RWPE2 (cell line): ENCODE data around the gene RXRA.

Source experiments
- ATAC-seq: fragments of 200-7000 bp; cut with Tn5 transposase; 3 replicates; pipeline ENCODE4 v1.9.1; 2021; ENCODE audit warnings: low read depth
- DNase-seq: peaks from one replicate; pipeline ENCODE4 v3.0.0-alpha.2; 2020; ENCODE audit warnings: low spot score
- H3K27ac ChIP-seq: fragments of 450-650 bp; 2 replicates; pipeline ENCODE4 v1.5.1; 2017; ENCODE audit warnings: mild to moderate bottlenecking; ENCODE audit not compliant: poor library complexity, severe bottlenecking
- H3K27me3 ChIP-seq: fragments of 250-450 bp; sonication (Bioruptor Pico); 2 replicates; pipeline ENCODE4 v1.5.1; 2021; ENCODE audit warnings: mild to moderate bottlenecking, moderate library complexity; ENCODE audit not compliant: insufficient read depth, poor library complexity, severe bottlenecking
- H3K36me3 ChIP-seq: fragments of 250-450 bp; sonication (Bioruptor Pico); 2 replicates; pipeline ENCODE4 v1.5.1; 2020; ENCODE audit warnings: low read depth, mild to moderate bottlenecking, moderate library complexity
- H3K4me1 ChIP-seq: fragments of 250-450 bp; sonication (Bioruptor Pico); 2 replicates; pipeline ENCODE4 v1.5.1; 2021; ENCODE audit warnings: mild to moderate bottlenecking, moderate library complexity; ENCODE audit not compliant: insufficient read depth, poor library complexity, severe bottlenecking
- H3K4me3 ChIP-seq: fragments of 250-450 bp; sonication (Bioruptor Pico); 2 replicates; pipeline ENCODE4 v1.5.1; 2021; ENCODE audit warnings: mild to moderate bottlenecking, moderate library complexity; ENCODE audit not compliant: severe bottlenecking
- H3K9me3 ChIP-seq: fragments of 250-450 bp; sonication (Bioruptor Pico); 2 replicates; pipeline ENCODE4 v1.5.1; 2021; ENCODE audit warnings: mild to moderate bottlenecking, moderate library complexity; ENCODE audit not compliant: severe bottlenecking
- TF ChIP-seq, protein P1 (sequence below): fragments of 450-650 bp; IDR thresholded peaks from one replicate; pipeline ENCODE4 v1.5.1; 2017; ENCODE audit warnings: mild to moderate bottlenecking, moderate library complexity; ENCODE audit not compliant: poor library complexity, severe bottlenecking

The RXRA gene

DNA sequence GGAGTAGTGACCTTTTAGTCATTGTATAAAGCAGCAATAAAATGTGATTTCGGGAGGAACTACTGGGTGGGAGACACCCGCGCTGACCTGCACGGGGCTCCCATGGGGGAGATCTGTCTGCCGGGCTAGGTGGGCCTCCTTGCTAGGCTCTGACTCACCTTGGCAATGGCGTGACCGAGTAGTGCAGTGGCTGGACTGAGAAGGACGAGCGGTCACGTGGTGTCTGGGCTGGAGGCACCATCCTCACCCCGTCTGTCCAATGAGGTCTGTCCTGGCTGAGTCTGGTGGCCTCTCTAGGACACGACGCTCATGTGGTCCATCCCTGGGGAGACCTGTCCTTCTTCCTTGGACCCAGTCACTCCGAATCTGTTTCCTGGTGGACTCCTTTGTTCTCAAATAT lies 151.7 kb downstream of the RXRA start:
- no peak overlapping the region for H3K4me3 ChIP-seq
- TF ChIP-seq, protein P1, sequence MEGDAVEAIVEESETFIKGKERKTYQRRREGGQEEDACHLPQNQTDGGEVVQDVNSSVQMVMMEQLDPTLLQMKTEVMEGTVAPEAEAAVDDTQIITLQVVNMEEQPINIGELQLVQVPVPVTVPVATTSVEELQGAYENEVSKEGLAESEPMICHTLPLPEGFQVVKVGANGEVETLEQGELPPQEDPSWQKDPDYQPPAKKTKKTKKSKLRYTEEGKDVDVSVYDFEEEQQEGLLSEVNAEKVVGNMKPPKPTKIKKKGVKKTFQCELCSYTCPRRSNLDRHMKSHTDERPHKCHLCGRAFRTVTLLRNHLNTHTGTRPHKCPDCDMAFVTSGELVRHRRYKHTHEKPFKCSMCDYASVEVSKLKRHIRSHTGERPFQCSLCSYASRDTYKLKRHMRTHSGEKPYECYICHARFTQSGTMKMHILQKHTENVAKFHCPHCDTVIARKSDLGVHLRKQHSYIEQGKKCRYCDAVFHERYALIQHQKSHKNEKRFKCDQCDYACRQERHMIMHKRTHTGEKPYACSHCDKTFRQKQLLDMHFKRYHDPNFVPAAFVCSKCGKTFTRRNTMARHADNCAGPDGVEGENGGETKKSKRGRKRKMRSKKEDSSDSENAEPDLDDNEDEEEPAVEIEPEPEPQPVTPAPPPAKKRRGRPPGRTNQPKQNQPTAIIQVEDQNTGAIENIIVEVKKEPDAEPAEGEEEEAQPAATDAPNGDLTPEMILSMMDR = no peak
- no peak overlapping the region for H3K27ac ChIP-seq
- no peaks in the 10 kb centered on the region for H3K36me3 ChIP-seq
- H3K9me3 ChIP-seq = no peaks in the 10 kb centered on the region
- DNase-seq = no peak
- no peak for ATAC-seq
- H3K27me3 ChIP-seq = no peaks in the 10 kb centered on the region
- no peaks in the 10 kb centered on the region for H3K4me1 ChIP-seq

DNA sequence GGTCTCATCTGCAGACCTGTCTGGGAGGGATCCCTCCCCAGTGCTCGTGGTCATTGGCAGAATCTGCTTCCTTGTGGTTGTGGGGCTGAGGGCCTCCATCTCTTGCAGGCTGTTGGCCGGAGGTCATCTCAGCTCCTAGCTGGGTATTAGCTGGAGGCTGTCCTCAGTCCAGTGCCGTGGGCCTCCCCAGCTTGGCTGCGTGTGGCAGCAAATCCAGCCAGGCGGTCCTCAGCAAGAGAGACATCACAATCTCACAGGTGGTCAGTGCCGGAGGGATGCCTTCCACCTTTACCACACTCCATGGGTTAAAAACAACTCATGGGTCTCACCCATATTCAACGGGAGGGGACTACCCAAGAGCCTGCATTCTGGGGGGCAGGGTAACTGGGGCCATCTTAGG lies 155.5 kb downstream of the RXRA start:
- TF ChIP-seq, protein P1 = no peak
- Histone ChIP-seq H3K36me3 (no peaks in the 10 kb centered on the region), H3K27me3 (no peaks in the 10 kb centered on the region), H3K4me3 (no peak overlapping the region), H3K27ac (no peak overlapping the region), H3K9me3 (no peaks in the 10 kb centered on the region), H3K4me1 (no peaks in the 10 kb centered on the region)
- DNase-seq (no peak), ATAC-seq (no peak)

DNA sequence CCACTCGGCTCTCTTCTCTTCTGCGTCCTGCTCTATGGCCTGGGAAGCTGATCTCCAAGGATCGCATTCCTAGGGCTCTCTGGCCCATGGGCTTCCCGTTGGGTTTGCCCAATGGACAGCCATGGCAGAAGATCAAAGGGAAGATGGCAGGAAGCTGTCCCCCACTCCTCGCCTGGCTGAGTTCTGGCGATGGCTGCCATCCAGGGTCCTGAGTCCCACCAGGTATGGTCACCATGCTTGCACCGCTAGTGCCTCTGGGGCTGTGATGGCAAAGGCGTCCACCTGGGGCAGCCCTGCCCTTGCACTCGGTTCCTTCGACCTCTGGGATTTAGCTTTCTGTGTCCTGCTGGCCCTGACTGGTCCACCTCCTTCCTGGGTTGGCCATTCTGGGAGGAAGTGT lies 156.0 kb downstream of the RXRA start:
- Histone ChIP-seq H3K27ac (no peak overlapping the region), H3K27me3 (no peaks in the 10 kb centered on the region), H3K4me3 (no peak overlapping the region), H3K4me1 (no peaks in the 10 kb centered on the region), H3K36me3 (no peaks in the 10 kb centered on the region), H3K9me3 (no peaks in the 10 kb centered on the region)
- ATAC-seq (no peak), DNase-seq (no peak)
- TF ChIP-seq, protein P1 = no peak

DNA sequence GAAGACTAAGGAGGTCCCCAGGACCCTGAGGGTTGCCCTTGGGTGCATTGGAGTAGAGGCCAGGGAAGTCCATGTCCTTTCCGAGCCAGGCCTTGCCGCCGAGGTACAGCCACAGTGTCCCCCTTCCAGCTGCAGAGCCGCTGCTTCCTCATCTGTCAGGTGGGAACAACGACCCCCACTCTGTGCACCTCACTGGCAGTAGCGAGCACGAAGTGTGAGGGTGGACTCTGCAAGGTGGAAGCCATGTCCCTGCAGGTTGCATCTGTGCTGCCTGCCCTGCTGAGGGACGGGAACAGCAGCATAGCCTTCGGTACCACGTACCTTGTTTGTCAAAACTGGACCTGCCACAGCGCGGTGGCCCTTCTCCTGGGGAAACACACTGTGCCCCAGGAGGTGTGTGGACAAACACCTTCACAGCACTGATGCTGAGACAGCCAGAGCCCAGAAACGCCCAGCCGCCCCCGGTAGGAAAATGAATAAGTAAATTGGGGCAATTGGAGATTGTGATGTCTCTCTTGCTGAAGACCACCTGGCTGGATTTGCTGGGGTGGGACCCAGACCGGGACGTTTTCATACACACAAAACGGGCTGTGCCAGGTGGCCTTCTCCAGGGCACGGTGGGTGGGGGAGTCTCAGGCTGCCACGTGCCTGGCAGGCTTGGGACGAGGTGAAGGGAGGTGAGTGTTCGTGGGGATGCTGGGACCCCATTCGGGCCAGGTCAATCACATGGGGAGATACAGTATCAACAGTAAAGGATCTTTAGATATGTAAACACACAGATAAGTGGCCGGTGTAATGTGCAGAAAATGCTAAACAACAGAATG lies 157.3 kb downstream of the RXRA start:
- Histone ChIP-seq H3K4me1 (no peaks in the 10 kb centered on the region), H3K4me3 (no peak overlapping the region), H3K27ac (no peak overlapping the region), H3K9me3 (no peaks in the 10 kb centered on the region), H3K36me3 (no peaks in the 10 kb centered on the region), H3K27me3 (no peaks in the 10 kb centered on the region)
- DNase-seq (peak; percentile 46), ATAC-seq (no peak)
- TF ChIP-seq, protein P1 = no peak

DNA sequence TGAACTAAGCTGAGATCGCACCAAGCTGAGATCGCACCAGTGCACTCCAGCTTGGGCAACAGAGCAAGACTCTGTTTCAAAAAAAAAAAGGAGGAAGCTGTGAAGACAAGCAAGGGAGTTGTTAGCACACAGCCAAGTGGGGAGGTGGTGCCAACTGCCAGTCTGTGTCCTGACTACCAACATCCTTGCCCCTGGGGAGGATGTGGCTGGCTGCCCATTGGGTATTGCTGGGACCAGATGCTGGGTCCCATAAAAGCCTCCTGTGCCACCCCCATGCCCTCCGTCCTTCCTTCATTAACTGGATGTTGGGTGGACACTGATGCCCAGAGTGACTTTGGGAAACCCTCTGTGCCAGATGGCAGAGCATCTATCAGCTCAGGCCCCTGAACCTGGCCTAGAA lies 158.2 kb downstream of the RXRA start:
- no peak overlapping the region for H3K27ac ChIP-seq
- H3K9me3 ChIP-seq = no peaks in the 10 kb centered on the region
- DNase-seq (peak; percentile 25), ATAC-seq (no peak)
- no peak overlapping the region for H3K4me3 ChIP-seq
- H3K27me3 ChIP-seq = no peaks in the 10 kb centered on the region
- H3K4me1 ChIP-seq = no peaks in the 10 kb centered on the region
- TF ChIP-seq, protein P1 = no peak
- no peaks in the 10 kb centered on the region for H3K36me3 ChIP-seq
